ENCODE results near the gene CACNA1H.
"Not testable (repeated sequence)": the region's sequence is repeated elsewhere in the genome, so short reads cannot be mapped to it uniquely, and the experiment has no call there.

CACNA1H gene

GRCh38 chr16:1243363-1243762 is 90.5 kb downstream of the CACNA1H start:
- not testable (repeated sequence) for DNase-seq (ENCODE audit: extremely low read depth in 1 of 2, low read depth in 1 of 2)

DNA sequence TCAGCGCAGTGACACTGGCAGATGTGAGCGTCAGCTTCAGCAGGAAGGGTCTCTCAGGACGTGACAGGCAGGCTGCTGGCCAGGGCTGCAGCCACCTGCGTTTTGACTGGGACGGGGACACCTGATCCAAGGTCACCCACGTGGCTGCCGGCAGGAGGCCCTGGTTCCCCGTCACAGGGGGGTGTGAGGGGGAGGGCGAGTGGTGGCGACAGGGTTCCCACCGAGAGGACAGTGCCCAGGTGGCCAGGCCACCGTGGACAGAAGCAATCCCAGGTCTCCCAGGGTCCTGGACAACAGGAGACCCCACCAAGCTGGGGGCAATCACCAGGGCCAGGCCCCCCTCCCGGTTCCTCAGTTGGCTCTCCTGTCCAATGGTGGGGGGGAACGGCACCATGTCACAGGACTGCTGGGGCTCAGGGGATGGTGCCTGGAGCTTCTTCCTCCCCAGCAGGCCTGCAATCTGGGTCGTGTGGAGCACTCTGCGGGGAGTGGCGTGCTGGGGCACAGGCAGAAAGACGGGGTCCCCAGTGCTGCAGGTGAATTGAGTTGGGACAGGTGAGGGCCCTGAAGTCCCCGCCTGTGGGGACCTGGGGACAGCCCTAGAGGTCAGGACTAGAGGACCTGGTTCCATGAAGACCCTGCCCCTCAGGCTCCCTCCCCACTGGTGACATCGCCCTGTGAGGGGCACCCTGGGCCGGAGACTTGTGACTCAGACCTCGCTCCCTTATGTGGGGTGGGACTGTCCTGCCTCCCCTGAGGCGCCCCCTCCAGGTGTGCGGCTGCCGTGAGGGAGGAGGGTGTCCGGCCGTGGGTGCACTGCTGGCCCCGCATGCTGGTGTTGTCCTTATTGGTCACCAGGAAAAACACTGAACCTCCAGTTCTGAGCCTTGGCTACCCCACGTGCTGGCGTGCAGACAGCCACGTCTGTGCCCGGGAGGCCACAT is 91.3 kb downstream of the CACNA1H start:
- not testable (repeated sequence) for DNase-seq (ENCODE audit: extremely low read depth in 1 of 2, low read depth in 1 of 2)

- DNase-seq (ENCODE audit: extremely low read depth in 1 of 2, low read depth in 1 of 2), result no peak
Observed at GRCh38 chr16:1244881-1245280, 92.0 kb downstream of the CACNA1H start.

- no peak for DNase-seq (ENCODE audit: extremely low read depth in 1 of 2, low read depth in 1 of 2)
Observed at GRCh38 chr16:1245452-1246020, 92.6 kb downstream of the CACNA1H start.

GRCh38 chr16:1247903-1248537 is 95.1 kb downstream of the CACNA1H start:
- not testable (repeated sequence) for DNase-seq (ENCODE audit: extremely low read depth in 1 of 2, low read depth in 1 of 2)

- not testable (repeated sequence) for DNase-seq (ENCODE audit: extremely low read depth in 1 of 2, low read depth in 1 of 2)
Observed at GRCh38 chr16:1249031-1249755, 96.3 kb downstream of the CACNA1H start.

- not testable (repeated sequence) for DNase-seq (ENCODE audit: extremely low read depth in 1 of 2, low read depth in 1 of 2)
Observed at GRCh38 chr16:1253701-1254364, 100.9 kb downstream of the CACNA1H start.

DNA sequence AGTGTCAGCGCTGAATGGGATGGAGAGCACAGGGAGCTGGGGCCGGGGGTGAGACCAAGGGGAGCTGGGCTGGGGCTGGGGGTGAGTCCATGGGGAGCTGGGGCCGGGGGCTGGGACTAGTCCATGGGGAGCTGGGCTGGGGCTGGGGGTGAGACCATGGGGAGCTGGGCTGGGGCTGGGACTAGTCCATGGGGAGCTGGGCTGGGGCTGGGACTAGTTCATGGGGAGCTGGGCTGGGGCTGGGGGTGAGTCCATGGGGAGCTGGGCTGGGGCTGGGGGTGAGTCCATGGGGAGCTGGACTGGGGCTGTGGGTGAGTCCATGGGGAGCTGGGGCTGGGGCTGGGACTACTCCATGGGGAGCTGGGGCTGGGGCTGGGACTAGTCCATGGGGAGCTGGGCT is 101.9 kb downstream of the CACNA1H start:
- DNase-seq (ENCODE audit: extremely low read depth in 1 of 2, low read depth in 1 of 2), result not testable (repeated sequence)

DNA sequence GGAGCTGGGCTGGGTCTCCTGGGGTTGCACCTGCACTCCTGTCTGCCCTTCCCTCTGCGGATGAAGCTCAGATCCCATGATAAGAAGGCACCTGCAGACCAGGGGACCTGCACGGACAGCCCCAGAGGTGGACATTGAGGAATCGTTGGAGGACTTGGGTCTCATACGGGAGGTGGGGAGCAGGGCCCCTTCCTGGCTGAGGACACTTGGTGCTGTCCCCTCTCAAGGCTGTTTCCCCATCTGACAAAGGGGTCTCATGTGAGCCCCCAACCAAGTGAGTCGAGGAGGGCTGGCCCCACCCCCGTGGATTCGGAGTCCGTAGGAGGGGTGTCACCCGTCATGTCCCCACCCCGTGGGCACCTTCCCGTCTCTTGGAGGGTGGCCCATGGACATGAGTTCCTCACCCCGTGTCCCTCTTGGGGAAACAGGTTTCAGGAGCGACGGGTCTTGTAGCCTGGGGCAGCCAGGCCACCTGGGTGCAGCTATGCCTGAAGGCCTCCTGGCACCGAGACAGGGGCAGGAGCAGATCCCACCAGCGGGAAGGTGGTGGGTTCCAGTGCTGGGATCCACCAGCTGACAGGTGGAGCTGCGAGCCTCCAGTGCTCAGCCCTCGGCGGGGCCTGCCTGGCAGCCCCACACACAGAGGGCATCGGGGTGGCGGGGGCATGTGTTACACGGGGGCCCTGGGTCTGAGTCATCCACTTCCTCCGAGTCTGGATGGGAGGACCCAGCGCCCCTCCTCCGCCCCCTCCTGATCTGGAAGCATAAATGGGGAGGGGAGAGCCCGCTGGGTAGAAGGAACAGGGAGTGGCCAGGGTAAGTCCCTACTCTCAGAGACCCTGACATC is 102.6 kb downstream of the CACNA1H start, which contains the start of gene TPSD1:
Gene TPSD1 (plus strand): TSS at position 794 of the 847 bp plus-strand sequence. CDS start 212 bp downstream, outside the sequence.
- DNase-seq (ENCODE audit: extremely low read depth in 1 of 2, low read depth in 1 of 2), result not testable (repeated sequence)

GRCh38 chr16:1256296-1256873 is 103.5 kb downstream of the CACNA1H start:
- DNase-seq (ENCODE audit: extremely low read depth in 1 of 2, low read depth in 1 of 2), result not testable (repeated sequence)

GRCh38 chr16:1256874-1257322 is 104.0 kb downstream of the CACNA1H start:
- DNase-seq (ENCODE audit: extremely low read depth in 1 of 2, low read depth in 1 of 2), result no peak

DNA sequence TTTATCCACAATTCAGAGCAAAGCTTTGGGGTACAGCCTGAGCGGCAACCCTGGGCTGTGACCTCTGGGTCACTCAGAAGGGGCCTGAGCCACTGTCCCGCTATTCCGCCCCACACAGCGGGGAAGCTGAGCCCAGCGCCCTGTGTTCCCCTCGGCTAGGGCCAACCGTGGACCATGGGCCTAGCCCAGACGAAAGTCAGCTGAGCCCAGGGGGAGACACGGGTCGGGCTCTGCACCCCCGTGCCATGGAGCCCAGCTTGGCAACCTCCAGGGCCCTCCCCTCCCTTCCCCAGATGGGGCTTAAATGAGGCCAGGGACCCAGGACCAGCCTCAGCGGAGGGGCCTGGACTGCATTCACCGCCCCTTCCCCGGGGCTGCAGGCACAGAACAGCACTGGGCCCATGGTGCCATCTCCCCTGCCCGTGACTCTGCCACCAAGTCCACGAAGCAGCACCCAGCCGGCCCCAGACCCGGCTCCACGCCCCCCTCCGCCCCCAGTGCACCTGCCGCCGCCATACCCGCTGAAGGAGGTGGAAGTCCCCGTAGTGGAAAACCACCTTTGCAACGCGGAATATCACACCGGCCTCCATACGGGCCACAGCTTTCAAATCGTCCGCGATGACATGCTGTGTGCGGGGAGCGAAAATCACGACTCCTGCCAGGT is 104.8 kb downstream of the CACNA1H start:
- no peak for DNase-seq (ENCODE audit: extremely low read depth in 1 of 2, low read depth in 1 of 2)

DNA sequence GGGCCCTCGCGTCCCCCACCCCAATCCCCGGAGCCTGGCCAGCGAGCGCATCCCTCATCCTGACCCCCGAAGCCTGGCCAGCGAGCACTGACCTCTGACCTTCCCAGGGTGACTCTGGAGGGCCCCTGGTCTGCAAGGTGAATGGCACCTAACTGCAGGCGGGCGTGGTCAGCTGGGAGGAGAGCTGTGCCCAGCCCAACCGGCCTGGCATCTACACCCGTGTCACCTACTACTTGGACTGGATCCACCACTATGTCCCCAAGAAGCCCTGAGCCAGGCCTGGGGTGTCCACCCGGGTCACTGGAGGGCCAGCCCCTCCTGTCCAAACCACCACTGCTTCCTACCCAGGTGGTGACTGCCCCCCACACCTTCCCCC is 105.3 kb downstream of the CACNA1H start:
- DNase-seq (ENCODE audit: extremely low read depth in 1 of 2, low read depth in 1 of 2), result no peak

- DNase-seq (ENCODE audit: extremely low read depth in 1 of 2, low read depth in 1 of 2), result no peak
Observed at GRCh38 chr16:1258906-1259759, 106.2 kb downstream of the CACNA1H start.

DNA sequence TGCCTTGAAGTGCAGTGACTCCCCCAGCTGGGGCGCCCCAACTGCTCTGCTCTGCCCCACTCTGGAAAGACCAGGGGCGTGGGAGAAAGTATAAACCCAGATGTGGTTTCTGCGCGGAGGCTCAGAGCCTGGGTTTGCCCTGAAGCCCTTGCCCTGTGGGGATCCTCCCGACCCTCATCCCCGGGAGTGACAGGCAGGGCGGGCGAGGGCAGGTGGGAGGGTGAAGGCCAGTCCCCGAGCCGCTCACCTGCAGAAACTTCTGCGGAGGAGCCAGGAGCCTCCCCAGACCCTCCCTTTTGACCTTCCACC is 106.8 kb downstream of the CACNA1H start:
- no peak for DNase-seq (ENCODE audit: extremely low read depth in 1 of 2, low read depth in 1 of 2)

DNA sequence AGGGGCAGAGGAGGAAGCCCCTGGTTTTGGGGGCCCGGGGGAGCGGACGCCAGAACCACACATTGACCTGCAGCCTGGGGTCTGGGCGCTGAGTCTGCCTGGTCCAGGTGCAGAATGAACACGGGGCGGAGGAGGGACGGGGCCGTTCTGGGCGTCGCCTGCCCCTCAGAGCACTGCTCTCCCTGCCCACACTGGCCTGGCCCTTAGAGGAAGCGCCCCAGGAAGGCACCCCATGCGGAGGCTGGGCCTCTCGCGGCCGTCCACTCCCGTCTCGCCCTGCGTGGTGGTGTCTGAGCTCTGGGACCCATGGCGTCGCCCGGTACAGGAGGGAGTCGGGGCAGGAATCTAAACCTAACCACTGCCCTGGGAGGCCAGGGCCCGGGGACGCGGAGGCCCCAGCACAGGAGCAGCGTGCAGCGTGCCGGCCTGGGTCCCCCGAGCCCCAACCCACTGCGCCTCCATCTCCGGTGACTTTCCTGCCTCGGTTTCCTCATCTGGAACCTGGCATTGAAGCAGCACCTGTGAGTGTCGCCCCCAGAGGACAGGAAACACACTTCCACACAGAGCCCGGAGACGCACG is 107.3 kb downstream of the CACNA1H start:
- DNase-seq (ENCODE audit: extremely low read depth in 1 of 2, low read depth in 1 of 2), result no peak

DNA sequence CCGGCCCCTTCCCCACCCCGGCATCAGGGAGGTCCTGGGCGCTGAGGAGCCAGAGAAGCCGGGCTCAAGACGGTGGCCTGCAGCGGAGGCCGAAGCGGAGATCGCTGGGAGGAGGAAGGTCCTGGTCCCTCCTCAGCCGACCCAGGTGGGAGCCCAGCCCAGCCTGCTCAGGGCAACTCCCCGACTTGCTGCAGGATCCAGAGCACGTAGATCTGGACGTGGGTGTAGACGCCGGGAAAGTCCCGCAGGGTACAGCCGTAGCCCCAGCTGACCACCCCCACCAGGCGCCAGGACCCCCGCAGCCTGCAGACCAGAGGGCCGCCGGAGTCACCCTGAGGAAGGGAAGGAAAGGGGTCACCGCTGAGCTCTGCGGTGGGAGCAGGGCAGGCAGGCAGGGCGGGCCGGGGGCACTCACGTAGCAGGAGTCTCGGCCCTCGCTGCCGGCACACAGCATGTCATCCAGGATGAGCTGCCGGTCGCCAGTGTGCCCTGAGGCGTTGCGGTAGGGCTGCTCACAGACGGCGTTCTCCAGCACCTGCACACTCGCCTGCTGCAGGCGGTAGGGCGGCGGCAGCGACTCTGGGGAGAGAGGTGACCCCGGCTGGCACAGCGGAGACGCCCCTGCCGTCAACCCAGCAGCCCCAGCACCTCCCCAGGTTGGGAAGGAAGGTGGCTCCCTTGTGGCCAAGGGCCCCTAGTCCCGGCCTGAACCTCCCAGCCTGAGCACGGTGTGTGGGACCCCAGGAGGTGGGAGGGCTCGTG is 108.4 kb downstream of the CACNA1H start:
- no peak for DNase-seq (ENCODE audit: extremely low read depth in 1 of 2, low read depth in 1 of 2)
